IMR-90 (cell line): ENCODE data around the gene VTCN1. TPM values are rescaled to one million over a fixed set of nuclear protein-coding genes. Genes with fewer than 3 reads are reported as not detected.
"Not testable (repeated sequence)": the region's sequence is repeated elsewhere in the genome, so short reads cannot be mapped to it uniquely, and the experiment has no call there.

Experiments
- ATAC-seq: fragments of 200-7000 bp; cut with Tn5 transposase; 2 replicates; pipeline ENCODE4 v1.9.1; 2020; ENCODE audit warnings: low read depth, mild to moderate bottlenecking, moderate library complexity
- BruUV-seq: library from RNA; stranded (reverse); fragments of 400-500 nt; replicated peaks from 2 replicates; lab custom pipeline; 2021; lab: Mats Ljungman, UMichigan
- CTCF ChIA-PET: fragments of 300-600 bp; formaldehyde crosslinking; extraction: SDS; loops from one replicate; lab custom pipeline; 2021; ENCODE audit warnings: antibody characterized with exemption; lab: Yijun Ruan, JAX
- POLR2A ChIA-PET: fragments of 300-600 bp; sonication (Branson Sonifier 250); formaldehyde crosslinking; loops from one replicate; lab custom pipeline; 2022; ENCODE audit warnings: antibody characterized with exemption; ENCODE audit not compliant: unreplicated experiment; lab: Charles Lee
- DNase-seq: peaks from one replicate; pipeline ENCODE4 v3.0.0; 2013
- H2AFZ ChIP-seq: replicated peaks from 2 replicates; pipeline ENCODE3; 2013; ENCODE audit warnings: low read length, mild to moderate bottlenecking; ENCODE audit not compliant: poor library complexity
- H2AK5ac ChIP-seq: 2 replicates; pipeline ENCODE4 v1.6.1; 2013; ENCODE audit warnings: low read depth, low read length, inconsistent platforms
- H2AK9ac ChIP-seq: replicated peaks from 2 replicates; pipeline ENCODE3; 2013; ENCODE audit warnings: mild to moderate bottlenecking, low read depth, low read length, moderate library complexity; ENCODE audit not compliant: poor library complexity
- H2BK120ac ChIP-seq: 2 replicates; pipeline ENCODE4 v1.6.1; 2013; ENCODE audit warnings: low read depth, low read length, inconsistent platforms
- H2BK15ac ChIP-seq: 3 replicates; pipeline ENCODE4 v1.6.1; 2013; ENCODE audit warnings: low read depth, low read length, inconsistent platforms
- H2BK20ac ChIP-seq: 2 replicates; pipeline ENCODE4 v1.6.1; 2013; ENCODE audit warnings: low read depth, mild to moderate bottlenecking, inconsistent platforms, low read length, moderate library complexity
- H2BK5ac ChIP-seq: 2 replicates; pipeline ENCODE4 v1.6.1; 2013; ENCODE audit warnings: mild to moderate bottlenecking, low read depth, low read length, inconsistent platforms; ENCODE audit not compliant: poor library complexity, severe bottlenecking
- H3K14ac ChIP-seq: replicated peaks from 2 replicates; pipeline ENCODE4 v1.6.1; 2013; ENCODE audit warnings: low read depth, low read length, inconsistent platforms
- H3K18ac ChIP-seq: 2 replicates; pipeline ENCODE4 v1.6.1; 2013; ENCODE audit warnings: low read depth, low read length, control low read depth
- H3K23ac ChIP-seq: 2 replicates; pipeline ENCODE4 v1.6.1; 2013; ENCODE audit warnings: low read depth, low read length, inconsistent platforms
- H3K27ac ChIP-seq: 2 replicates; pipeline ENCODE4 v1.5.1; 2013; ENCODE audit warnings: mild to moderate bottlenecking, control low read depth, low read length; ENCODE audit not compliant: insufficient read depth
- H3K27me3 ChIP-seq: 2 replicates; pipeline ENCODE4 v1.6.1; 2013; ENCODE audit warnings: low read length; ENCODE audit not compliant: control insufficient read depth, insufficient read depth
- H3K36me3 ChIP-seq: 2 replicates; pipeline ENCODE4 v1.6.1; 2013; ENCODE audit warnings: low read length, mixed read lengths; ENCODE audit not compliant: control insufficient read depth, insufficient read depth
- H3K4ac ChIP-seq: 2 replicates; pipeline ENCODE4 v1.6.1; 2013; ENCODE audit warnings: low read depth, low read length, inconsistent platforms
- H3K4me1 ChIP-seq: 2 replicates; pipeline ENCODE4 v1.6.1; 2013; ENCODE audit warnings: low read length, mixed read lengths; ENCODE audit not compliant: control insufficient read depth, insufficient read depth
- H3K4me2 ChIP-seq: 2 replicates; pipeline ENCODE4 v1.6.1; 2013; ENCODE audit warnings: low read depth, mild to moderate bottlenecking, control low read depth, low read length, moderate library complexity
- H3K4me3 ChIP-seq: 2 replicates; pipeline ENCODE4 v1.5.1; 2013; ENCODE audit warnings: low read depth, mild to moderate bottlenecking, control low read depth, low read length, moderate library complexity; ENCODE audit not compliant: insufficient read depth
- H3K56ac ChIP-seq: 2 replicates; pipeline ENCODE4 v1.6.1; 2013; ENCODE audit warnings: low read length, inconsistent platforms; ENCODE audit not compliant: insufficient read depth; ENCODE audit errors: extremely low read depth
- H3K79me1 ChIP-seq, 2 experiments: 2 replicates each; pipeline ENCODE4 v1.6.1; 2013; ENCODE audit warnings: low read length in 2 of 2, inconsistent platforms in 1 of 2, low read depth in 1 of 2
- H3K9ac ChIP-seq: 2 replicates; pipeline ENCODE4 v1.6.1; 2013; ENCODE audit warnings: low read depth, low read length, control low read depth
- H3K9me1 ChIP-seq: 2 replicates; pipeline ENCODE4 v1.6.1; 2013; ENCODE audit warnings: low read length, inconsistent platforms; ENCODE audit not compliant: insufficient read depth
- H3K9me3 ChIP-seq: 2 replicates; pipeline ENCODE4 v1.6.1; 2013; ENCODE audit warnings: low read length; ENCODE audit not compliant: control insufficient read depth, insufficient read depth
- H4K20me1 ChIP-seq: 2 replicates; pipeline ENCODE4 v1.6.1; 2013; ENCODE audit warnings: low read length, inconsistent platforms; ENCODE audit not compliant: insufficient read depth
- H4K5ac ChIP-seq: 2 replicates; pipeline ENCODE4 v1.6.1; 2013; ENCODE audit warnings: mild to moderate bottlenecking, low read depth, low read length, control low read depth
- H4K8ac ChIP-seq, 2 experiments: 2 replicates each; pipeline ENCODE4 v1.6.1; 2013; ENCODE audit warnings: low read depth in 2 of 2, low read length in 2 of 2, control low read depth in 1 of 2, inconsistent platforms in 1 of 2
- H4K91ac ChIP-seq: 2 replicates; pipeline ENCODE4 v1.6.1; 2013; ENCODE audit warnings: low read depth, low read length, inconsistent platforms; ENCODE audit not compliant: insufficient read depth
- MAZ ChIP-seq: IDR thresholded peaks from 2 replicates; pipeline ENCODE4 v1.6.1; 2012; ENCODE audit warnings: low read depth, mild to moderate bottlenecking, low read length, improper control_type of control experiment, moderate library complexity, borderline replicate concordance
- POLR2A ChIP-seq: IDR thresholded peaks from 2 replicates; pipeline ENCODE4 v1.6.1; 2012; ENCODE audit warnings: mild to moderate bottlenecking, low read depth, low read length
- SMC3 ChIP-seq: fragments of 150-350 bp; IDR thresholded peaks from 2 replicates; pipeline ENCODE4 v1.6.1; 2016; ENCODE audit warnings: low read depth, mild to moderate bottlenecking, antibody characterized with exemption, low read length, moderate library complexity
- WGBS, 2 experiments: methylation state at CpG; one replicate each; pipeline versions ENCODE4 v1.1.5 to v1.1.7; 2013; ENCODE audit warnings: missing lambda C conversion rate in 2 of 2; ENCODE audit not compliant: insufficient read length in 1 of 2; ENCODE audit errors: extremely low coverage in 2 of 2; 5-methylcytosine and 5-hydroxymethylcytosine counted together
- dilution Hi-C: fragments of 300-500 bp; cut with HindIII; formaldehyde crosslinking; loops from one replicate; pipeline ENCODE4 v1.14.3; 2018; ENCODE audit warnings: low sequenced_read_pairs; ENCODE audit not compliant: unreplicated experiment
- in situ Hi-C: fragments of 300-500 bp; cut with MboI; formaldehyde crosslinking; loops from 3 replicates; pipeline ENCODE4 v1.14.3; 2019; ENCODE audit warnings: low sequenced_read_pairs, inconsistent platforms, mixed read lengths
- intact Hi-C: fragments of 100-400 bp; cut with micrococcal nuclease; formaldehyde crosslinking; loops from 2 replicates; pipeline ENCODE4 v1.10.0; 2022
- polyA plus RNA-seq, 3 experiments: library from polyadenylated mRNA; depleted of rRNA; stranded (reverse); fragments of >200 nt; gene quantifications; 2 replicates each; pipeline ENCODE4 v1.2.3, GENCODE V29; 2012; ENCODE audit warnings: low replicate concordance in 1 of 3
- total RNA-seq: library from RNA; depleted of rRNA; stranded (reverse); fragments of >200 nt; gene quantifications from 2 replicates; pipeline ENCODE4 v1.2.3, GENCODE V29; 2012

Gene VTCN1
- total and polyA plus RNA-seq, 2 of the 4 experiments (the other 2 are of a cell fraction) = not detected

GRCh38 chr1:117258791-117259190, 48.1 kb upstream of the VTCN1 start:
- CTCF ChIA-PET = no interaction called here
- dilution Hi-C loops (no loop called here), in situ Hi-C loops (no loop called here), intact Hi-C loops (no loop called here)
- Histone ChIP-seq H3K79me1 (no peaks in the 10 kb centered on the region), H2BK20ac (no peak overlapping the region), H4K5ac (no peak overlapping the region), H2BK120ac (no peak overlapping the region), H3K4ac (no peak overlapping the region), H3K36me3 (no peaks in the 10 kb centered on the region), H3K23ac (no peak overlapping the region), H4K8ac (no peak overlapping the region), H3K14ac (no peak overlapping the region), H3K18ac (no peak overlapping the region), H4K91ac (no peak overlapping the region), H3K9me1 (no peaks in the 10 kb centered on the region), H3K56ac (no peak overlapping the region), H2BK5ac (no peak overlapping the region), H3K27me3 (peaks cover 4% of the 10 kb centered on the region), H2AK5ac (no peak overlapping the region), H3K4me3 (no peak overlapping the region), H4K20me1 (no peaks in the 10 kb centered on the region), H2AFZ (no peak overlapping the region), H2BK15ac (no peak overlapping the region), H2AK9ac (no peak overlapping the region), H3K9me3 (no peaks in the 10 kb centered on the region), H3K9ac (no peak overlapping the region), H3K27ac (no peak overlapping the region), H3K4me2 (no peak overlapping the region), H3K4me1 (no peaks in the 10 kb centered on the region)
- ATAC-seq (no peak), DNase-seq (no peak)
- BruUV-seq = no TSS peak
- POLR2A ChIA-PET = no interaction called here
- no peak for TF ChIP-seq MAZ
- no peak for TF ChIP-seq POLR2A
- TF ChIP-seq SMC3 = no peak
- no CpG with 5 or more reads among the region's 3 CpGs for WGBS, 2 experiments

GRCh38 chr1:117258075-117258474, 47.3 kb upstream of the VTCN1 start:
- in situ Hi-C loops, H2BK120ac ChIP-seq, H3K4me3 ChIP-seq, H2BK15ac ChIP-seq, H3K36me3 ChIP-seq, H3K4me2 ChIP-seq, dilution Hi-C loops, H4K91ac ChIP-seq, H2AK9ac ChIP-seq, H4K8ac ChIP-seq, ATAC-seq, H2AK5ac ChIP-seq, H3K9me3 ChIP-seq, H3K4me1 ChIP-seq, CTCF ChIA-PET, H4K20me1 ChIP-seq, H4K5ac ChIP-seq, H3K27me3 ChIP-seq, H3K56ac ChIP-seq, H3K14ac ChIP-seq, intact Hi-C loops, H3K79me1 ChIP-seq, H3K27ac ChIP-seq, H3K9ac ChIP-seq, H2AFZ ChIP-seq, H3K9me1 ChIP-seq, H2BK5ac ChIP-seq, H2BK20ac ChIP-seq, DNase-seq, POLR2A ChIA-PET, BruUV-seq, H3K23ac ChIP-seq, H3K4ac ChIP-seq, H3K18ac ChIP-seq: not testable (repeated sequence)
